Spleen (tissue), 7 donors: ENCODE results near the gene ITIH3.

Experiments used
- CTCF ChIP-seq, 11 experiments: fragments of 200-600 bp in 7 of 11; fragments of 450-650 bp in 4 of 11; sonication (generic) in 4 of 11; IDR thresholded peaks in 8 of 11; conservative IDR thresholded peaks in 3 of 11; 1 replicate in 7 of 11; 2 replicates in 4 of 11; pipeline versions ENCODE4 v1.4.0 to v1.8.0; 2016 to 2021; ENCODE audit warnings: antibody characterized with exemption in 11 of 11, inconsistent platforms in 4 of 11, mild to moderate bottlenecking in 1 of 11
- POLR2A ChIP-seq, 3 donors: fragments of 450-650 bp; IDR thresholded peaks; one replicate each; pipeline ENCODE4 v1.5.1; 2017; ENCODE audit warnings: antibody characterized with exemption in 3 of 3, mild to moderate bottlenecking in 1 of 3
- donor health status: DM: no; HTN: no; CAD: no; lungs with moderate emphysema.
- donor health status: DM: no; HTN: no; CAD: no.
- donor health status: DM: no; HTN: no; CAD: no.

GRCh38 chr3:52763466-52763865 is 31.1 kb upstream of the ITIH3 start:
- TF ChIP-seq CTCF (IDR thresholded peaks at IDR 0.05 in 8 of 11, conservative IDR thresholded peaks at IDR 0.05 in 3 of 11) (no peak), POLR2A (IDR thresholded peaks at IDR 0.05) (no peak)
